H9 (cell line): ENCODE measurements around the gene E2F4. TPM values are rescaled to one million over a fixed set of nuclear protein-coding genes. Genes with fewer than 3 reads are reported as not detected.

Source experiments
- DNase-seq: peaks from one replicate; pipeline ENCODE4 v3.0.0-alpha.2; 2017
- H2AFZ ChIP-seq: one replicate; pipeline ENCODE4 v1.6.1; 2013; ENCODE audit warnings: mild to moderate bottlenecking, low read length, control low read depth, moderate library complexity
- H2AK5ac ChIP-seq: 2 replicates; pipeline ENCODE4 v1.6.1; 2013; ENCODE audit warnings: low read length, control low read depth, mixed read lengths; ENCODE audit not compliant: insufficient read length
- H2BK120ac ChIP-seq: one replicate; pipeline ENCODE4 v1.6.1; 2013; ENCODE audit warnings: low read depth, mild to moderate bottlenecking, low read length, control low read depth, inconsistent platforms; ENCODE audit not compliant: poor library complexity, severe bottlenecking
- H2BK12ac ChIP-seq: 2 replicates; pipeline ENCODE4 v1.6.1; 2013; ENCODE audit warnings: low read length, control low read depth, mixed read lengths, low read depth; ENCODE audit not compliant: insufficient read length
- H2BK15ac ChIP-seq: 2 replicates; pipeline ENCODE4 v1.6.1; 2013; ENCODE audit warnings: low read depth, low read length, control low read depth
- H2BK20ac ChIP-seq: one replicate; pipeline ENCODE4 v1.6.1; 2013; ENCODE audit warnings: low read depth, mild to moderate bottlenecking, low read length, control low read depth, inconsistent platforms; ENCODE audit not compliant: poor library complexity, severe bottlenecking
- H2BK5ac ChIP-seq: 2 replicates; pipeline ENCODE4 v1.6.1; 2013; ENCODE audit warnings: low read length, control low read depth, mixed read lengths; ENCODE audit not compliant: insufficient read length
- H3K14ac ChIP-seq: 2 replicates; pipeline ENCODE4 v1.6.1; 2013; ENCODE audit warnings: low read length, control low read depth; ENCODE audit not compliant: insufficient read depth
- H3K18ac ChIP-seq: 2 replicates; pipeline ENCODE4 v1.6.1; 2013; ENCODE audit warnings: low read depth, mild to moderate bottlenecking, mixed read lengths, low read length, control low read depth; ENCODE audit not compliant: insufficient read length
- H3K23ac ChIP-seq: 2 replicates; pipeline ENCODE4 v1.6.1; 2013; ENCODE audit warnings: low read length, control low read depth, mixed read lengths, low read depth; ENCODE audit not compliant: insufficient read length
- H3K23me2 ChIP-seq: 2 replicates; pipeline ENCODE4 v1.6.1; 2013; ENCODE audit warnings: low read depth, mild to moderate bottlenecking, mixed read lengths, low read length, control low read depth; ENCODE audit not compliant: insufficient read length, poor library complexity, severe bottlenecking
- H3K27ac ChIP-seq: 2 replicates; pipeline ENCODE4 v1.5.1; 2013; ENCODE audit warnings: low read length, control low read depth, mixed read lengths, low read depth; ENCODE audit not compliant: insufficient read length
- H3K27me3 ChIP-seq: 2 replicates; pipeline ENCODE4 v1.6.1; 2013; ENCODE audit warnings: low read length, control low read depth, inconsistent platforms; ENCODE audit not compliant: insufficient read depth
- H3K4ac ChIP-seq: 2 replicates; pipeline ENCODE4 v1.6.1; 2013; ENCODE audit warnings: low read depth, mild to moderate bottlenecking, control low read depth, inconsistent platforms, low read length, moderate library complexity
- H3K4me1 ChIP-seq: 2 replicates; pipeline ENCODE4 v1.6.1; 2013; ENCODE audit warnings: low read length, control low read depth, inconsistent platforms; ENCODE audit not compliant: insufficient read depth
- H3K4me2 ChIP-seq: 2 replicates; pipeline ENCODE4 v1.6.1; 2013; ENCODE audit warnings: low read length, control low read depth, mixed read lengths; ENCODE audit not compliant: insufficient read length, insufficient read depth
- H3K56ac ChIP-seq: 2 replicates; pipeline ENCODE4 v1.6.1; 2013; ENCODE audit warnings: low read depth, mild to moderate bottlenecking, mixed read lengths, low read length, control low read depth; ENCODE audit not compliant: insufficient read length
- H3K79me1 ChIP-seq: 2 replicates; pipeline ENCODE4 v1.6.1; 2013; ENCODE audit warnings: low read depth, mild to moderate bottlenecking, moderate library complexity, low read length, control low read depth, inconsistent platforms; ENCODE audit not compliant: insufficient read depth, poor library complexity, severe bottlenecking
- H3K79me2 ChIP-seq: 2 replicates; pipeline ENCODE4 v1.6.1; 2013; ENCODE audit warnings: low read length, control low read depth, inconsistent platforms; ENCODE audit not compliant: insufficient read depth
- H3K9ac ChIP-seq: 2 replicates; pipeline ENCODE4 v1.6.1; 2013; ENCODE audit warnings: low read length, control low read depth, mixed read lengths; ENCODE audit not compliant: insufficient read length; ENCODE audit errors: extremely low read depth
- H3K9me3 ChIP-seq: one replicate; pipeline ENCODE4 v1.6.1; 2013; ENCODE audit warnings: low read depth, low read length, inconsistent platforms; ENCODE audit not compliant: control insufficient read depth
- H3T11ph ChIP-seq: one replicate; pipeline ENCODE4 v1.6.1; 2013; ENCODE audit warnings: mild to moderate bottlenecking, low read length, control low read depth, inconsistent platforms
- H4K20me1 ChIP-seq: one replicate; pipeline ENCODE4 v1.6.1; 2013; ENCODE audit not compliant: control insufficient read depth, insufficient read length, insufficient read depth
- H4K5ac ChIP-seq: 2 replicates; pipeline ENCODE4 v1.6.1; 2013; ENCODE audit warnings: low read depth, mild to moderate bottlenecking, mixed read lengths, low read length, control low read depth; ENCODE audit not compliant: insufficient read length
- H4K8ac ChIP-seq: replicated peaks from 2 replicates; pipeline ENCODE4 v1.6.1; 2013; ENCODE audit warnings: low read length, control low read depth, mixed read lengths, low read depth; ENCODE audit not compliant: insufficient read length
- H4K91ac ChIP-seq: 2 replicates; pipeline ENCODE4 v1.6.1; 2013; ENCODE audit warnings: low read depth, mild to moderate bottlenecking, moderate library complexity, mixed read lengths, low read length, control low read depth; ENCODE audit not compliant: insufficient read length
- H3K27ac Mint-ChIP-seq, 3 experiments: 2 replicates in 2 of 3; 3 replicates in 1 of 3; pipeline ENCODE4 v1.8.0; 2020 to 2021; ENCODE audit warnings: mixed read lengths in 3 of 3, mild to moderate bottlenecking in 1 of 3, moderate library complexity in 1 of 3
- H3K27me3 Mint-ChIP-seq: 2 replicates; pipeline ENCODE4 v1.8.0; 2021; ENCODE audit warnings: low read depth, mild to moderate bottlenecking, moderate library complexity, mixed read lengths
- H3K36me3 Mint-ChIP-seq, 3 experiments: 2 replicates in 2 of 3; 3 replicates in 1 of 3; pipeline ENCODE4 v1.8.0; 2020 to 2021; ENCODE audit warnings: low read depth in 3 of 3, mixed read lengths in 3 of 3; ENCODE audit not compliant: insufficient read depth in 1 of 3
- H3K4me1 Mint-ChIP-seq, 2 experiments: 2 replicates each; pipeline ENCODE4 v1.8.0; 2020; ENCODE audit warnings: mixed read lengths in 2 of 2
- H3K4me3 Mint-ChIP-seq, 2 experiments: 2 replicates in 1 of 2; 3 replicates in 1 of 2; pipeline ENCODE4 v1.8.0; 2020 to 2021; ENCODE audit warnings: mild to moderate bottlenecking in 2 of 2, mixed read lengths in 2 of 2, moderate library complexity in 1 of 2
- H3K9me3 Mint-ChIP-seq, 2 experiments: 2 replicates in 1 of 2; 3 replicates in 1 of 2; pipeline ENCODE4 v1.8.0; 2020; ENCODE audit warnings: mild to moderate bottlenecking in 2 of 2, mixed read lengths in 2 of 2, moderate library complexity in 1 of 2
- CTCF ChIP-seq: fragments of 200-600 bp; sonication (generic); conservative IDR thresholded peaks from 3 replicates; pipeline ENCODE4 v1.8.0; 2021; ENCODE audit warnings: antibody characterized with exemption, mild to moderate bottlenecking
- WGBS: extraction: QIAGEN DNeasy Blood & Tissue Kit; methylation state at CpG from one replicate; pipeline ENCODE4 v1.1.7; 2013; ENCODE audit warnings: missing lambda C conversion rate, low lambda C conversion rate, mixed read lengths; ENCODE audit not compliant: insufficient read length; ENCODE audit errors: extremely low coverage; 5-methylcytosine and 5-hydroxymethylcytosine counted together
- total RNA-seq: library from RNA; stranded (reverse); gene quantifications from 2 replicates; pipeline ENCODE4 v1.2.1, GENCODE V29; 2021

Gene E2F4
- total RNA-seq, 1 experiment from 2014 or later, result 116 TPM

- peak overlapping the region in 1 of 2 experiments; percentile 66; a peak in 3 of 5 replicates for H3K4me3 Mint-ChIP-seq
- H3K79me1 ChIP-seq, result no peaks in the 10 kb centered on the region
- no peaks in the 10 kb centered on the region for H3K9me3 ChIP-seq
- H2AFZ ChIP-seq, result no peak overlapping the region
- no peak overlapping the region for H3K4ac ChIP-seq
- peak overlapping the region; percentile 13 for H3K4me2 ChIP-seq
- H4K20me1 ChIP-seq, result no peaks in the 10 kb centered on the region
- H4K91ac ChIP-seq, result no peak overlapping the region
- no peaks in the 10 kb centered on the region for H3K79me2 ChIP-seq
- no peak for DNase-seq
- no peak overlapping the region for H3K23ac ChIP-seq
- H3K14ac ChIP-seq, result no peak overlapping the region; the same call in 1 of the 2 replicates
- peaks cover 2% of the 10 kb centered on the region; the same call in 1 of the 2 replicates for H3K4me1 ChIP-seq
- H2BK15ac ChIP-seq, result no peak overlapping the region
- no peak overlapping the region for H3K18ac ChIP-seq
- H3K4me1 Mint-ChIP-seq, result peaks cover 18 to 56% of the 10 kb centered on the region in 2 experiments
- no peak overlapping the region for H3K9ac ChIP-seq
- H2BK20ac ChIP-seq, result no peak overlapping the region
- H3K9me3 Mint-ChIP-seq, result peaks cover 3 to 4% of the 10 kb centered on the region in 2 experiments; a peak in 3 of 5 replicates
- H3K56ac ChIP-seq, result no peak overlapping the region
- H2BK120ac ChIP-seq, result no peak overlapping the region
- H3K27ac ChIP-seq, result no peak overlapping the region
- TF ChIP-seq CTCF, result no peak
- H4K5ac ChIP-seq, result no peak overlapping the region
- no peak overlapping the region for H4K8ac ChIP-seq
- H3K27me3 Mint-ChIP-seq, result peaks cover 92% of the 10 kb centered on the region
- H3K27me3 ChIP-seq, result peaks cover 84% of the 10 kb centered on the region
- no peak overlapping the region for H3K27ac Mint-ChIP-seq
- no CpG with 5 or more reads among the region's 18 CpGs for whole genome bisulfite sequencing
- H3T11ph ChIP-seq, result no peak overlapping the region
- H2BK5ac ChIP-seq, result no peak overlapping the region
- H2BK12ac ChIP-seq, result no peak overlapping the region
- peaks cover 14% of the 10 kb centered on the region for H3K23me2 ChIP-seq
- no peak overlapping the region for H2AK5ac ChIP-seq
- no peaks in the 10 kb centered on the region; a peak in 1 of 7 replicates for H3K36me3 Mint-ChIP-seq
These were observed 25.8 kb upstream of the E2F4 start for GRCh38 chr16:67166110-67166547.
